ENCODE measurements around the gene DOCK6. TPM values are rescaled to one million over a fixed set of nuclear protein-coding genes. Genes with fewer than 3 reads are reported as not detected.
A peak's percentile ranks its signal among the peaks of the same experiment; 100 is the strongest.

DOCK6 gene
- 3.9 TPM for total RNA-seq
- 20.8 TPM for polyA plus RNA-seq
- long read RNA-seq, donor 1: 0 reads
- long read RNA-seq, donor 2: 0 reads
- long read RNA-seq, donor 3: 0 reads
- long read RNA-seq, donor 4, partial matches to known transcripts: 0 of 1 reads
- long read RNA-seq, donor 4, other reads (novel, unspliced or antisense): 0 of 1 reads
- long read RNA-seq, donor 5: 0 reads
- long read RNA-seq, donor 6, partial matches to known transcripts: 0 of 1 reads
- long read RNA-seq, donor 6, other reads (novel, unspliced or antisense): 0 of 1 reads
- long read RNA-seq, donor 7: 0 reads
- long read RNA-seq, donor 8: 0 reads
- long read RNA-seq, donor 9: 0 reads
- long read RNA-seq, donor 10, partial matches to known transcripts: 0 of 1 reads
- long read RNA-seq, donor 10, other reads (novel, unspliced or antisense): 0 of 1 reads

DNA sequence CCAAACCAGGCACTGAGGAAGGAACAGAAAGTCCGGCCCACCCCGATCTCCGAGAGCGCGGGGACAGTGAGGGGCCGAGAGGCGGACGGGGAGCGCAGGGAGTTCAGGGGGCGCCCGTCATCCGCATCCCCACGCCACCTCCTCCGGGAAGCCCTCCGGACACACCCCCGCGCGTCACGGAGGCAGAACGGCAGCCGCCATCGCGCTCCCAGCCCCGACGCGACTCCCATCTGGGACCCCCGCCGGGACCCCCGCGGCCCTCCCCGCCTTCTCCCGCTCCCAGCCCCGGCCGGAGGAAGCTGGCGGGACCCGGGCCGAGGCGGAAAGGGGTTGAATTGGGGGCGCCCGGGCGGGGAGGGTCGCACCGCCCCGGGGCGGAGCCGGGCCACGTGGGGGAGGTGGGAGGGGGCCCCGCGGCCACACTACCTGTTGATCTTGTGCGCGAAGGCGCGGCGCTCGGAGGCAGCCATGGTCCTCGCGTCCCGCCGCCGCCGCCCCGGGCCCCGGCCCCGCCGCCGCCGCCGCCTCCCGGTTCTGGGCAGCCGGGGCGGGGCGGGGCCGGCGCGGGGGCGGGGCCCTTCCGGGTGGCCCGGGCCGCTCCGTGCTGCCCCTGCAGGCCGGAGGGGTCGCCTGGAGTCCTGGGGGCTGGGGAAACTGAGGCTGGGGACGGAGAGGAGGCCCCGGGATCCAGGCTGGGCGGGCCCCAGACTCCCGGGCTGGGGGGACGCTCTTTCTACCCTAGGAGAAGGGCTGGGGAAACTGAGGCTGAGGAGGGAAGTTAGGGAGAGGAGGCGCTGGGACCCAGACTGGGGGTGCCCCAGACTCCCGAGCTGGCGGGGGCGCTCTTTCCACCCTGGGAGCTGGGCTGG is at the start of gene DOCK6:
Gene DOCK6 (minus strand): TSS at position 554 of the 869 bp plus-strand sequence. CDS start 84 bp downstream, at position 470.
- peak in 1 of 9 donors; percentile 19 for DNase-seq (ENCODE audit: low read depth in 6 of 9, low spot score in 9 of 9)
- WGBS: 3% methylated on average over 90 of the region's 91 CpGs

DNA sequence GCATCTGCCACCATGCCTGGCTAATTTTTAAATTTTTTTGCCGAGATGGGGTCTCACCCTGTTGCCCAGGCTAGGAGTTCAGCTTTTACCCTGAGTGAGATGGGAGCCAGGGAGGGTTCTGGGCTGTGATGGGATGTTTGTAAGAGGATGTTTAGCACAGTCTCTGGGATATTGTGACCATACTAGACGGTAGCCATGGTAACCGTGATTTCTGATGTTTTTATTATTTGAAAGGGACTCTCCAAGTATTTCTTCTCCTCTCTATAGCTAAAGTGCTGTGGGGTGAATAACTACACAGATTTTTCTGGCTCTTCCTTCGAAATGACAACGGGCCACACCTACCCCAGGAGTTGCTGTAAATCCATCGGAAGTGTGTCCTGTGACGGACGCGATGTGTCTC is 44.0 kb upstream of the DOCK6 start:
- no peaks in the 10 kb centered on the region for H3K4me1 ChIP-seq (ENCODE audit: control insufficient read depth in 2 of 2, insufficient read depth in 2 of 2, low read length in 2 of 2)
- H3K9me3 ChIP-seq (ENCODE audit: control insufficient read depth in 2 of 2, insufficient read depth in 1 of 2, low read length in 1 of 2): no peaks in the 10 kb centered on the region
- no peaks in the 10 kb centered on the region for H3K36me3 ChIP-seq (ENCODE audit: control insufficient read depth in 2 of 2, insufficient read depth in 2 of 2, low read length in 1 of 2)
- no peak for DNase-seq (ENCODE audit: low read depth in 6 of 9, low spot score in 9 of 9)
- no peak overlapping the region for H3K4me3 ChIP-seq (ENCODE audit: low read length in 2 of 2)
- no peak overlapping the region for H3K27ac ChIP-seq (ENCODE audit: low read depth in 1 of 2, low read length in 1 of 2)
- H3K27me3 ChIP-seq (ENCODE audit: control insufficient read depth in 2 of 2, insufficient read depth in 1 of 2, low read length in 1 of 2): no peaks in the 10 kb centered on the region
- 93% methylated on average over 9 of the region's 9 CpGs for WGBS

More for the DNA sequence above, at the start of gene DOCK6:
- H3K36me3 ChIP-seq (ENCODE audit: control insufficient read depth in 2 of 2, insufficient read depth in 2 of 2, low read length in 1 of 2): no peaks in the 10 kb centered on the region
- peaks cover 0 to 3% of the 10 kb centered on the region in 2 donors for H3K4me1 ChIP-seq (ENCODE audit: control insufficient read depth in 2 of 2, insufficient read depth in 2 of 2, low read length in 2 of 2)
- no peaks in the 10 kb centered on the region for H3K9me3 ChIP-seq (ENCODE audit: control insufficient read depth in 2 of 2, insufficient read depth in 1 of 2, low read length in 1 of 2)
- H3K27me3 ChIP-seq (ENCODE audit: control insufficient read depth in 2 of 2, insufficient read depth in 1 of 2, low read length in 1 of 2): peaks cover 23 to 62% of the 10 kb centered on the region in 2 donors
- H3K27ac ChIP-seq (ENCODE audit: low read depth in 1 of 2, low read length in 1 of 2): peak within 1 kb of the TSS in 1 of 2 donors; percentile 60
- H3K4me3 ChIP-seq (ENCODE audit: low read length in 2 of 2): peak within 1 kb of the TSS; percentile 34 to 71

DNA sequence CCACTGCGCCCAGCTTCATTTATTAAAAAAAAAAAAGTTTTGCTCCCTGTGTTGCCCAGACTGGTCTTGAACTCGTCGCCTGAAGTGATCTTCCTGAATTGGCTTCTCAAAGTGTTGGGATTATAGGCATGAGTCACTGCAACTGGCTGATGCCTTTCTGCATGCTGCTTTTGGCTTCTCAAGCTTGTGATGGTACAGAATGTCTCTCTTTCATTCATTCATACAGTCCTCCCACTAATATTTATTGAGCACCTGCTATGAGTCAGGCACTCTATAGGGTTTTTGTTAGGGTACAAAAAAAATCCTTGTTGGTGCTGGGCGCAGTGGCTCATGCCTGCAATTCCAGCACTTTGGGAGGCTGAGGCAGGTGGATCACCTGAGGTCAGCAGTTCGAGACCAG is 42.6 kb upstream of the DOCK6 start:
- H3K4me3 ChIP-seq (ENCODE audit: low read length in 2 of 2): no peak overlapping the region
- H3K27ac ChIP-seq (ENCODE audit: low read depth in 1 of 2, low read length in 1 of 2): no peak overlapping the region
- H3K27me3 ChIP-seq (ENCODE audit: control insufficient read depth in 2 of 2, insufficient read depth in 1 of 2, low read length in 1 of 2): no peaks in the 10 kb centered on the region
- H3K36me3 ChIP-seq (ENCODE audit: control insufficient read depth in 2 of 2, insufficient read depth in 2 of 2, low read length in 1 of 2): no peaks in the 10 kb centered on the region
- no peak for DNase-seq (ENCODE audit: low read depth in 6 of 9, low spot score in 9 of 9)
- H3K4me1 ChIP-seq (ENCODE audit: control insufficient read depth in 2 of 2, insufficient read depth in 2 of 2, low read length in 2 of 2): no peaks in the 10 kb centered on the region
- WGBS: 97% methylated on average over 5 of the region's 5 CpGs
- H3K9me3 ChIP-seq (ENCODE audit: control insufficient read depth in 2 of 2, insufficient read depth in 1 of 2, low read length in 1 of 2): no peaks in the 10 kb centered on the region

- Histone ChIP-seq H3K36me3 (ENCODE audit: control insufficient read depth in 2 of 2, insufficient read depth in 2 of 2, low read length in 1 of 2) (no peaks in the 10 kb centered on the region), H3K4me3 (ENCODE audit: low read length in 2 of 2) (no peak overlapping the region), H3K4me1 (ENCODE audit: control insufficient read depth in 2 of 2, insufficient read depth in 2 of 2, low read length in 2 of 2) (no peaks in the 10 kb centered on the region), H3K9me3 (ENCODE audit: control insufficient read depth in 2 of 2, insufficient read depth in 1 of 2, low read length in 1 of 2) (no peaks in the 10 kb centered on the region), H3K27me3 (ENCODE audit: control insufficient read depth in 2 of 2, insufficient read depth in 1 of 2, low read length in 1 of 2) (peaks cover 0 to under 1% of the 10 kb centered on the region in 2 donors), H3K27ac (ENCODE audit: low read depth in 1 of 2, low read length in 1 of 2) (no peak overlapping the region)
- WGBS: 96% methylated on average over 11 of the region's 11 CpGs
- DNase-seq (ENCODE audit: low read depth in 6 of 9, low spot score in 9 of 9): no peak
Measured at GRCh38 chr19:11300811-11301120, 38.4 kb upstream of the DOCK6 start.

DNA sequence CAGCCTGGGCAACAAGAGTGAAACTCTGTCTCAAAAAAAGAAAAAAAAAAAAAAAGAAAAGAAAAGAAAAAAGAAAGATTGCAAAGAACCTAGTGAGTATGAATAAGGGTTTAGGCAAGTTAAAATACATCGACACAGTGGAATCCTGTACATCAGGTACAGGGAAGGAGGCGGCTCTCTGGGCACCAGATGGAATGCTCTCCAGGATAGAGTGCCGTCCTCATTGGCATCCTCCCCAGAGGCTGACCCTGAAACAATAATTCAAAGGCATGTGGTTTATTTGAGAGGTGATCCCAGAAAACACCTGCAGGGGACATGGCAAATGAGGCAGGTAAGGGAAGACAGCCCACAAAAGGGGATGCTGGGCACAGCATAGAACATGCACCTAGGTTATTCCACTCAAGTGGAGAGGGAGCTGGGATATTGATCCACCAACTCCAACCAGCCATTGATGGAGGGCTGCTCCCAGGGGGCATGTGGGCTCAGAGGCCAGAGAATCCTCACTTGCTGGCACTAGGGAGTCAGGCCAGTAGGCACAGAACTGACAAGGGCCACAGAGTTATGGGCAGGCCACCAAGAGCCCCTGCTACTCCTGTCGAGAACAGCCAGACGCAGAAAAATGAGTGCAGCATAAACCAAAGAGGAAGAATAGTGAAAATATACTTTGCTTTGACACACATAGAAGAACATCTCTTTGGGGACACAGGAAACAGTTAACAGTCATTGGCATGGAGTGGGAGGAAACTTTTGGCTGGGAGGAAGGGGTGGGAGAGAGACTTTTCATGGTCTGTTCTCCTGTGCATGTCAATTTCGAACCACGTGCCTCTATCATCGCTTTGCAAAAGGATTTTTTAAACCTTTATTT is 37.9 kb upstream of the DOCK6 start:
- 84% methylated on average over 8 of the region's 8 CpGs for WGBS
- H3K4me1 ChIP-seq (ENCODE audit: control insufficient read depth in 2 of 2, insufficient read depth in 2 of 2, low read length in 2 of 2): no peaks in the 10 kb centered on the region
- peaks cover 0 to 3% of the 10 kb centered on the region in 2 donors for H3K27me3 ChIP-seq (ENCODE audit: control insufficient read depth in 2 of 2, insufficient read depth in 1 of 2, low read length in 1 of 2)
- no peak overlapping the region for H3K4me3 ChIP-seq (ENCODE audit: low read length in 2 of 2)
- no peaks in the 10 kb centered on the region for H3K9me3 ChIP-seq (ENCODE audit: control insufficient read depth in 2 of 2, insufficient read depth in 1 of 2, low read length in 1 of 2)
- no peak for DNase-seq (ENCODE audit: low read depth in 6 of 9, low spot score in 9 of 9)
- no peaks in the 10 kb centered on the region for H3K36me3 ChIP-seq (ENCODE audit: control insufficient read depth in 2 of 2, insufficient read depth in 2 of 2, low read length in 1 of 2)
- no peak overlapping the region for H3K27ac ChIP-seq (ENCODE audit: low read depth in 1 of 2, low read length in 1 of 2)

GRCh38 chr19:11296264-11296663 is 33.9 kb upstream of the DOCK6 start:
- no peak for DNase-seq (ENCODE audit: low read depth in 6 of 9, low spot score in 9 of 9)
- WGBS: 92% methylated on average over 7 of the region's 7 CpGs
- Histone ChIP-seq H3K36me3 (ENCODE audit: control insufficient read depth in 2 of 2, insufficient read depth in 2 of 2, low read length in 1 of 2) (no peaks in the 10 kb centered on the region), H3K4me3 (ENCODE audit: low read length in 2 of 2) (no peak overlapping the region), H3K27ac (ENCODE audit: low read depth in 1 of 2, low read length in 1 of 2) (no peak overlapping the region), H3K27me3 (ENCODE audit: control insufficient read depth in 2 of 2, insufficient read depth in 1 of 2, low read length in 1 of 2) (peaks cover 0 to 16% of the 10 kb centered on the region in 2 donors), H3K9me3 (ENCODE audit: control insufficient read depth in 2 of 2, insufficient read depth in 1 of 2, low read length in 1 of 2) (no peaks in the 10 kb centered on the region), H3K4me1 (ENCODE audit: control insufficient read depth in 2 of 2, insufficient read depth in 2 of 2, low read length in 2 of 2) (peaks cover 4 to 9% of the 10 kb centered on the region in 2 donors)

DNA sequence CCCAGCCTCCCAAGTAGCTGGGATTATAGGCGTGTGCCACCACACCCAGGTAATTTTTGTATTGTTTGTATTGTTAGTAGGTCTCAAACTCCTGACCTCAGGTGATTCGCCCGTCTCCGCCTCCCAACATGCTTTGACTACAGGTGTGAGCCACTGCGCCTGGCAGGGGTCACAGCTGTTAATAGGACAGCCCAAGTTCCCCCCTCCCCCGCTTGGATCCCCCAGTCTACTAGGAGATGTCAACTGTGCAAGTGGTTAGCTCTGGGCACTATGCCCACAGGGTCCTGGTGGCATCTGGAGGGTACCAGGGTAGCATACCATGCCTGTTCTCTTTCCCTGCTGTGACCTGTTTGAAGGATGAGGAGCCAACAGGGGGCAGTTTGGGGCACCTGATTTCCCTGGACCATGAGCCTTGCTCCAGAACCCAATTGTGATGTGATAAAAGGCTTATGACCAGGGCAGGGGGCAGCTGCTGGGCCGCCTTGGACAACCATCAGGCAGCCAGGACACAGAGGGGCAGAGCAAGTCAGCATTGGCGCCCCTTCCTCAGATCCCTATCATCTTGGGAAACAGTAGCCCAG is 33.4 kb upstream of the DOCK6 start, which contains the start of gene TSPAN16:
Gene TSPAN16 (plus strand): TSS at position 496 of the 581 bp plus-strand sequence. CDS start 138 bp downstream, outside the sequence.
- DNase-seq (ENCODE audit: low read depth in 6 of 9, low spot score in 9 of 9): no peak
- Histone ChIP-seq H3K27me3 (ENCODE audit: control insufficient read depth in 2 of 2, insufficient read depth in 1 of 2, low read length in 1 of 2) (peaks cover 0 to 21% of the 10 kb centered on the region in 2 donors), H3K4me3 (ENCODE audit: low read length in 2 of 2) (no peak within 1 kb of the TSS), H3K9me3 (ENCODE audit: control insufficient read depth in 2 of 2, insufficient read depth in 1 of 2, low read length in 1 of 2) (no peaks in the 10 kb centered on the region), H3K4me1 (ENCODE audit: control insufficient read depth in 2 of 2, insufficient read depth in 2 of 2, low read length in 2 of 2) (peaks cover 4 to 9% of the 10 kb centered on the region in 2 donors), H3K36me3 (ENCODE audit: control insufficient read depth in 2 of 2, insufficient read depth in 2 of 2, low read length in 1 of 2) (no peaks in the 10 kb centered on the region), H3K27ac (ENCODE audit: low read depth in 1 of 2, low read length in 1 of 2) (no peak within 1 kb of the TSS)
- WGBS: 99% methylated on average over 8 of the region's 8 CpGs

- H3K4me3 ChIP-seq (ENCODE audit: low read length in 2 of 2): no peak overlapping the region
- H3K36me3 ChIP-seq (ENCODE audit: control insufficient read depth in 2 of 2, insufficient read depth in 2 of 2, low read length in 1 of 2): no peaks in the 10 kb centered on the region
- no peak for DNase-seq (ENCODE audit: low read depth in 6 of 9, low spot score in 9 of 9)
- peaks cover 0 to 21% of the 10 kb centered on the region in 2 donors for H3K27me3 ChIP-seq (ENCODE audit: control insufficient read depth in 2 of 2, insufficient read depth in 1 of 2, low read length in 1 of 2)
- WGBS: 91% methylated on average over 4 of the region's 4 CpGs
- peaks cover 4 to 9% of the 10 kb centered on the region in 2 donors for H3K4me1 ChIP-seq (ENCODE audit: control insufficient read depth in 2 of 2, insufficient read depth in 2 of 2, low read length in 2 of 2)
- H3K9me3 ChIP-seq (ENCODE audit: control insufficient read depth in 2 of 2, insufficient read depth in 1 of 2, low read length in 1 of 2): no peaks in the 10 kb centered on the region
- H3K27ac ChIP-seq (ENCODE audit: low read depth in 1 of 2, low read length in 1 of 2): no peak overlapping the region
Measured at GRCh38 chr19:11295180-11295579, 32.9 kb upstream of the DOCK6 start.
